ENCODE measurements around the gene MMP13. TPM values are rescaled to one million over a fixed set of nuclear protein-coding genes. Genes with fewer than 3 reads are reported as not detected.
"Not testable (repeated sequence)": the region's sequence is repeated elsewhere in the genome, so short reads cannot be mapped to it uniquely, and the experiment has no call there.

The MMP13 gene
- total RNA-seq, result not detected

- Mint-ChIP-seq H3K27ac (no peak within 1 kb of the TSS), H3K4me1 (no peaks in the 10 kb centered on the region), H3K36me3 (ENCODE audit: low read depth) (no peaks in the 10 kb centered on the region), H3K4me3 (no peak within 1 kb of the TSS), H3K27me3 (peaks cover 7% of the 10 kb centered on the region), H3K9me3 (no peaks in the 10 kb centered on the region)
- no peak for ATAC-seq (replicated peaks)
Observed at GRCh38 chr11:102955624-102956023, at the start of gene MMP13. Gene MMP13 (minus strand): TSS chr11:102955732. CDS start chr11:102955705, 27 bp downstream.

- H3K4me1 Mint-ChIP-seq; H3K4me3 Mint-ChIP-seq; H3K27ac Mint-ChIP-seq; H3K9me3 Mint-ChIP-seq; H3K36me3 Mint-ChIP-seq (ENCODE audit: low read depth); ATAC-seq (replicated peaks): not testable (repeated sequence)
- H3K27me3 Mint-ChIP-seq, result peaks cover 27% of the 10 kb centered on the region
Observed at GRCh38 chr11:103004234-103004633, 48.7 kb upstream of the MMP13 start.

GRCh38 chr11:102994105-102994504 lies 38.6 kb upstream of the MMP13 start:
- H3K36me3 Mint-ChIP-seq (ENCODE audit: low read depth), result no peaks in the 10 kb centered on the region
- H3K4me3 Mint-ChIP-seq, result no peak overlapping the region
- no peaks in the 10 kb centered on the region for H3K4me1 Mint-ChIP-seq
- H3K9me3 Mint-ChIP-seq, result no peaks in the 10 kb centered on the region
- H3K27me3 Mint-ChIP-seq, result peaks cover 24% of the 10 kb centered on the region
- no peak for ATAC-seq (replicated peaks)
- no peak overlapping the region for H3K27ac Mint-ChIP-seq

- Mint-ChIP-seq H3K27me3 (peaks cover 20% of the 10 kb centered on the region), H3K4me3 (no peak overlapping the region), H3K4me1 (no peaks in the 10 kb centered on the region), H3K27ac (no peak overlapping the region), H3K36me3 (ENCODE audit: low read depth) (no peaks in the 10 kb centered on the region), H3K9me3 (no peaks in the 10 kb centered on the region)
- no peak for ATAC-seq (replicated peaks)
Observed at GRCh38 chr11:102991776-102992175, 36.2 kb upstream of the MMP13 start.

GRCh38 chr11:102990145-102990544 lies 34.6 kb upstream of the MMP13 start:
- Mint-ChIP-seq H3K9me3 (no peaks in the 10 kb centered on the region), H3K27ac (no peak overlapping the region), H3K27me3 (peaks cover 20% of the 10 kb centered on the region), H3K4me3 (no peak overlapping the region), H3K4me1 (no peaks in the 10 kb centered on the region), H3K36me3 (ENCODE audit: low read depth) (no peaks in the 10 kb centered on the region)
- ATAC-seq (replicated peaks), result no peak

GRCh38 chr11:102989379-102990047 lies 34.0 kb upstream of the MMP13 start:
- Mint-ChIP-seq H3K27ac (no peak overlapping the region), H3K4me3 (no peak overlapping the region), H3K27me3 (peaks cover 20% of the 10 kb centered on the region), H3K4me1 (no peaks in the 10 kb centered on the region), H3K36me3 (ENCODE audit: low read depth) (no peaks in the 10 kb centered on the region), H3K9me3 (no peaks in the 10 kb centered on the region)
- no peak for ATAC-seq (replicated peaks)

- Mint-ChIP-seq H3K4me3 (no peak overlapping the region), H3K9me3 (no peaks in the 10 kb centered on the region), H3K27me3 (peaks cover 20% of the 10 kb centered on the region), H3K4me1 (no peaks in the 10 kb centered on the region), H3K27ac (no peak overlapping the region), H3K36me3 (ENCODE audit: low read depth) (no peaks in the 10 kb centered on the region)
- peak; percentile 26 for ATAC-seq (replicated peaks)
Observed at GRCh38 chr11:102986815-102987214, 31.3 kb upstream of the MMP13 start.

GRCh38 chr11:102985850-102986249 lies 30.3 kb upstream of the MMP13 start:
- no peak overlapping the region for H3K4me3 Mint-ChIP-seq
- H3K4me1 Mint-ChIP-seq, result no peaks in the 10 kb centered on the region
- no peak overlapping the region for H3K27ac Mint-ChIP-seq
- H3K27me3 Mint-ChIP-seq, result peaks cover 18% of the 10 kb centered on the region
- ATAC-seq (replicated peaks), result no peak
- no peaks in the 10 kb centered on the region for H3K36me3 Mint-ChIP-seq (ENCODE audit: low read depth)
- no peaks in the 10 kb centered on the region for H3K9me3 Mint-ChIP-seq

GRCh38 chr11:102983486-102983885 lies 28.0 kb upstream of the MMP13 start:
- ATAC-seq (replicated peaks), result no peak
- Mint-ChIP-seq H3K9me3 (no peaks in the 10 kb centered on the region), H3K27ac (no peak overlapping the region), H3K4me1 (no peaks in the 10 kb centered on the region), H3K4me3 (no peak overlapping the region), H3K27me3 (peaks cover 6% of the 10 kb centered on the region), H3K36me3 (ENCODE audit: low read depth) (no peaks in the 10 kb centered on the region)

- no peak overlapping the region for H3K4me3 Mint-ChIP-seq
- ATAC-seq (replicated peaks), result no peak
- H3K36me3 Mint-ChIP-seq (ENCODE audit: low read depth), result no peaks in the 10 kb centered on the region
- H3K27ac Mint-ChIP-seq, result no peak overlapping the region
- H3K27me3 Mint-ChIP-seq, result no peaks in the 10 kb centered on the region
- no peaks in the 10 kb centered on the region for H3K4me1 Mint-ChIP-seq
- H3K9me3 Mint-ChIP-seq, result no peaks in the 10 kb centered on the region
Observed at GRCh38 chr11:102981324-102981910, 25.9 kb upstream of the MMP13 start.

- Mint-ChIP-seq H3K27ac (no peak overlapping the region), H3K27me3 (peaks cover 20% of the 10 kb centered on the region), H3K36me3 (ENCODE audit: low read depth) (no peaks in the 10 kb centered on the region), H3K4me3 (no peak overlapping the region), H3K4me1 (no peaks in the 10 kb centered on the region), H3K9me3 (no peaks in the 10 kb centered on the region)
- no peak for ATAC-seq (replicated peaks)
Observed at GRCh38 chr11:102974552-102975280, 19.2 kb upstream of the MMP13 start.

GRCh38 chr11:102973698-102974097 lies 18.2 kb upstream of the MMP13 start:
- not testable (repeated sequence) for H3K4me1 Mint-ChIP-seq; ATAC-seq (replicated peaks); H3K36me3 Mint-ChIP-seq (ENCODE audit: low read depth); H3K27ac Mint-ChIP-seq; H3K4me3 Mint-ChIP-seq; H3K9me3 Mint-ChIP-seq
- H3K27me3 Mint-ChIP-seq, result peaks cover 20% of the 10 kb centered on the region

GRCh38 chr11:102972853-102973252 lies 17.3 kb upstream of the MMP13 start:
- no peaks in the 10 kb centered on the region for H3K9me3 Mint-ChIP-seq
- H3K27me3 Mint-ChIP-seq, result peaks cover 20% of the 10 kb centered on the region
- H3K4me1 Mint-ChIP-seq, result no peaks in the 10 kb centered on the region
- H3K4me3 Mint-ChIP-seq, result no peak overlapping the region
- no peak overlapping the region for H3K27ac Mint-ChIP-seq
- no peaks in the 10 kb centered on the region for H3K36me3 Mint-ChIP-seq (ENCODE audit: low read depth)
- no peak for ATAC-seq (replicated peaks)

GRCh38 chr11:102971766-102972165 lies 16.2 kb upstream of the MMP13 start:
- Mint-ChIP-seq H3K4me3 (no peak overlapping the region), H3K9me3 (no peaks in the 10 kb centered on the region), H3K27me3 (peaks cover 20% of the 10 kb centered on the region), H3K36me3 (ENCODE audit: low read depth) (no peaks in the 10 kb centered on the region), H3K4me1 (no peaks in the 10 kb centered on the region), H3K27ac (no peak overlapping the region)
- no peak for ATAC-seq (replicated peaks)

- no peaks in the 10 kb centered on the region for H3K9me3 Mint-ChIP-seq
- no peaks in the 10 kb centered on the region for H3K36me3 Mint-ChIP-seq (ENCODE audit: low read depth)
- no peak overlapping the region for H3K4me3 Mint-ChIP-seq
- no peak for ATAC-seq (replicated peaks)
- peaks cover 17% of the 10 kb centered on the region for H3K27me3 Mint-ChIP-seq
- no peak overlapping the region for H3K27ac Mint-ChIP-seq
- H3K4me1 Mint-ChIP-seq, result no peaks in the 10 kb centered on the region
Observed at GRCh38 chr11:102967497-102967896, 12.0 kb upstream of the MMP13 start.

All from activated T-helper 17 cell treated with anti-CD3 and anti-CD28 coated beads, Interleukin-2, amount 50 U/mL, for 72 hours (primary cell).